ENCODE measurements around the gene ALOX15. TPM values are rescaled to one million over a fixed set of nuclear protein-coding genes. Genes with fewer than 3 reads are reported as not detected.

The ALOX15 gene
- total RNA-seq, 4 donors from 2014 or later: not detected

DNA sequence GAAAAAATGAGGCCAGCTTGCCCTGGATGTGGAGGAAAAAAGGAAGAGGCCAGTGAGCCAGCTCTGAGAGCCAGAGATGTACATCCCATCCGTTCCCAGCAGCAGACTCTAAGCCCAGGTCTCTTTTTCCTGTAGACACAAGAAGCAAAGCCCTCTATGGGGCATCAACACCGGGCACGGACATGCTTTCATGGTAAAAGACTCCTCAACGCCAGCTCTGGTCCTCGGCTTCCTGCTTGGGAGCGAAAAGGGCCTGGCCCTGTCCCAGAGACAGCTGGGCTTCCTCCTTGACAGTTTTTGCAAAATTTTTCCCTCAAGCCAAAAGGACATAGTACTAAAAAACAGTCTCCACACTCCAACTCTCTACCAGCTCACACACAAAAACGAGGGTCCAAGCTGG is 35.3 kb upstream of the ALOX15 start:
- Histone ChIP-seq H3K4me1 (no peaks in the 10 kb centered on the region), H3K4me3 (no peak overlapping the region), H3K9me3 (no peaks in the 10 kb centered on the region), H3K36me3 (peaks cover 0 to 98% (median 34%) of the 10 kb centered on the region in 3 donors), H3K27me3 (no peaks in the 10 kb centered on the region), H3K27ac (no peak overlapping the region)
- WGBS, 2 donors: 89 to 92% methylated on average over 7 of the region's 7 CpGs
- no peak for DNase-seq (ENCODE audit: low spot score in 2 of 2)
- TF ChIP-seq, protein P1, sequence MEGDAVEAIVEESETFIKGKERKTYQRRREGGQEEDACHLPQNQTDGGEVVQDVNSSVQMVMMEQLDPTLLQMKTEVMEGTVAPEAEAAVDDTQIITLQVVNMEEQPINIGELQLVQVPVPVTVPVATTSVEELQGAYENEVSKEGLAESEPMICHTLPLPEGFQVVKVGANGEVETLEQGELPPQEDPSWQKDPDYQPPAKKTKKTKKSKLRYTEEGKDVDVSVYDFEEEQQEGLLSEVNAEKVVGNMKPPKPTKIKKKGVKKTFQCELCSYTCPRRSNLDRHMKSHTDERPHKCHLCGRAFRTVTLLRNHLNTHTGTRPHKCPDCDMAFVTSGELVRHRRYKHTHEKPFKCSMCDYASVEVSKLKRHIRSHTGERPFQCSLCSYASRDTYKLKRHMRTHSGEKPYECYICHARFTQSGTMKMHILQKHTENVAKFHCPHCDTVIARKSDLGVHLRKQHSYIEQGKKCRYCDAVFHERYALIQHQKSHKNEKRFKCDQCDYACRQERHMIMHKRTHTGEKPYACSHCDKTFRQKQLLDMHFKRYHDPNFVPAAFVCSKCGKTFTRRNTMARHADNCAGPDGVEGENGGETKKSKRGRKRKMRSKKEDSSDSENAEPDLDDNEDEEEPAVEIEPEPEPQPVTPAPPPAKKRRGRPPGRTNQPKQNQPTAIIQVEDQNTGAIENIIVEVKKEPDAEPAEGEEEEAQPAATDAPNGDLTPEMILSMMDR (IDR thresholded peaks at IDR 0.05): no peak
- TF ChIP-seq EP300 (IDR thresholded peaks at IDR 0.05) (no peak), POLR2A (IDR thresholded peaks at IDR 0.05) (no peak)

DNA sequence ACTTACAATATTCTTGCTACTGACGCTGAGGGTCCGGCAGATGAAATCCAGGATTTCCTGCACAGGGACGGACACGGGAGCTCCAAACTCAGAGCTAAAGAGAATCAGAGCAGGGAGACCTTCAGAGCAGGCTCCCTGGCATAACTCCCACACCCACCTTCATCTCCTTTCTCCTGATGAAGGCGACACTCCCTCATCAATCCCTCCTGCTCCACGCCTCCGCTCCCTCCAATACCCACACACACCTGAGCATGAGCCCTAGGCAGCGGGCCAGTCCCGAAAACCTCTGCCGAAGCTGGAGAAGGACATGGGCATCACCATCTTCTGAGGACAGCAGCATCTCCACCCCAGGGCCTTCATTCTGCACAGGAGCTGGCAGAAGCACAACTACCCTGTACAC is 34.3 kb upstream of the ALOX15 start:
- no peak for DNase-seq (ENCODE audit: low spot score in 2 of 2)
- TF ChIP-seq, protein P1 (IDR thresholded peaks at IDR 0.05): no peak
- TF ChIP-seq EP300 (IDR thresholded peaks at IDR 0.05): no peak
- TF ChIP-seq POLR2A (IDR thresholded peaks at IDR 0.05): no peak
- Histone ChIP-seq H3K4me3 (no peak overlapping the region), H3K9me3 (no peaks in the 10 kb centered on the region), H3K27me3 (no peaks in the 10 kb centered on the region), H3K36me3 (peaks cover 0 to 98% (median 33%) of the 10 kb centered on the region in 3 donors), H3K4me1 (no peaks in the 10 kb centered on the region), H3K27ac (no peak overlapping the region)
- WGBS, 2 donors: 94 to 98% methylated on average over 10 of the region's 10 CpGs

DNA sequence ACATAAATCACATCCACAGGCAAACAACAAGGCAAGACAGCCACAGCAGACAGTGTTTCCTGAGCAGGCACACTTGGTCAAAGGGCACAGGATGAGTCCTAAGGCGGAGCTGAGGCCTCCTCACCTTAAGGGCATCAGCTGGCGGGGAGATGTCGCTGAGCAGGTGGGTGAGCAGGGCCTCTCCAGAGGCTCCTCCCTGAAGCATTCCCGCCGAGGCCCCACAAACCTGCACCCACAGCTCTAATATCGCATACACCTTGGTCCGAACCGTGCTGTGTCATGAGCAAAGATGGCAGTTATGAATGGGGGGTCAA is 33.2 kb upstream of the ALOX15 start:
- DNase-seq (ENCODE audit: low spot score in 2 of 2): no peak
- no peak for TF ChIP-seq POLR2A (IDR thresholded peaks at IDR 0.05)
- no peak for TF ChIP-seq EP300 (IDR thresholded peaks at IDR 0.05)
- TF ChIP-seq, protein P1 (IDR thresholded peaks at IDR 0.05): no peak
- WGBS, 2 donors: 94 to 98% methylated on average over 8 of the region's 8 CpGs
- Histone ChIP-seq H3K9me3 (no peaks in the 10 kb centered on the region), H3K27ac (no peak overlapping the region), H3K27me3 (no peaks in the 10 kb centered on the region), H3K4me1 (no peaks in the 10 kb centered on the region), H3K36me3 (peaks cover 0 to 90% (median 33%) of the 10 kb centered on the region in 3 donors), H3K4me3 (no peak overlapping the region)

DNA sequence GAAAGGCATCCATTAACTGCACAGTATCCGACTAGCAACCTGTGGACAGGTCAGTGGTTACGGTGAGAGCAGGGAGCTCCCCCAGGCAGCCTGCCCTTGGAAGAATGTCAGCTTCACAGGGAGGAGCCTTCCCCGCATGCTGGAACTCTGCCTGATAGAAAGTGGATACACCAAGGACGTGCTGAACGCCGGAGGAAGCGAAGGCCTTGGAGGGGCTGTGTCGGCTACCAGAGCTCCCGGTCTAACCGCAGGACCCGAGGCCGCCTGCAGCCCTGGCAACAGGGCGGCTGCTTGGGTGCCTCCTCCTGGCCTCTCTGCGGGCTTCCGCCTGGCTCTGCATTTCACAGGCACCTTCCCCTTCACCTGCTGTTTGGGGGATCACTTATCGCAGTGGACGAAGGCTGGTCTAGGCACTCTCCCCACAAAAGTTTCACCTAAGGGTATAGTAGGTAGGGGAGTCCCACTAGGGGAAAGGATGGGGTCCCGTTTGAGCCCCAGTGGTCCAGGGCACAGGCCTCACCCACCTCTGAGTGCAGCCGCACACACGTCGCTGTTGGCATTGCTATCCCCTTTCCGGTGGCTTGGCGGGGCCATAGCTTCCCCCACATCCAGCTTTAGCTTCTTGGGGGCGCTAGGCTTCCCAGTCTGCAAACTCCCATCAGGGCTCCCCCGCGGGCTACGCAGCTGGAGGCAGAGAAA is 32.7 kb upstream of the ALOX15 start:
- no peak for DNase-seq (ENCODE audit: low spot score in 2 of 2)
- Histone ChIP-seq H3K9me3 (no peaks in the 10 kb centered on the region), H3K4me1 (no peaks in the 10 kb centered on the region), H3K36me3 (peaks cover 0 to 87% (median 33%) of the 10 kb centered on the region in 3 donors), H3K27me3 (no peaks in the 10 kb centered on the region), H3K4me3 (no peak overlapping the region), H3K27ac (no peak overlapping the region)
- no peak for TF ChIP-seq POLR2A (IDR thresholded peaks at IDR 0.05)
- TF ChIP-seq, protein P1 (IDR thresholded peaks at IDR 0.05): no peak
- TF ChIP-seq EP300 (IDR thresholded peaks at IDR 0.05): no peak
- WGBS, 2 donors: 88 to 91% methylated on average over 27 of the region's 27 CpGs

- no peak overlapping the region for H3K4me3 ChIP-seq
- 89 to 90% methylated on average over 11 of the region's 11 CpGs for WGBS, 2 donors
- H3K36me3 ChIP-seq: peaks cover 0 to 77% (median 33%) of the 10 kb centered on the region in 3 donors
- no peaks in the 10 kb centered on the region for H3K27me3 ChIP-seq
- no peaks in the 10 kb centered on the region for H3K9me3 ChIP-seq
- no peak for DNase-seq (ENCODE audit: low spot score in 2 of 2)
- H3K4me1 ChIP-seq: no peaks in the 10 kb centered on the region
- no peak overlapping the region for H3K27ac ChIP-seq
- no peak for TF ChIP-seq EP300 (IDR thresholded peaks at IDR 0.05)
- no peak for TF ChIP-seq POLR2A (IDR thresholded peaks at IDR 0.05)
- TF ChIP-seq, protein P1 (IDR thresholded peaks at IDR 0.05): no peak
These were observed 31.7 kb upstream of the ALOX15 start for GRCh38 chr17:4673169-4673568.
